Cardiac septum (tissue), 1 donor: ENCODE measurements around the gene FNDC3B. TPM values are rescaled to one million over a fixed set of nuclear protein-coding genes. Genes with fewer than 3 reads are reported as not detected.
"Not testable (repeated sequence)": the region's sequence is repeated elsewhere in the genome, so short reads cannot be mapped to it uniquely, and the experiment has no call there.

ENCODE experiments used
- DNase-seq: peaks from one replicate; pipeline ENCODE4 v3.0.0-alpha.2; 2020; ENCODE audit warnings: low spot score
- intact Hi-C: fragments of 100-400 bp; cut with DNase I; formaldehyde crosslinking; loops from one replicate; pipeline ENCODE4 v1.14.0; 2022
- total RNA-seq: library from RNA; stranded (reverse); fragmentation: NEBNext Ultra II Directional; extraction: Animal tissue kit (Norgen Biotek cat#: 25700); gene quantifications from one replicate; pipeline ENCODE4 v1.2.1, GENCODE V29; 2021
- donor health status: DM: no; HTN: no; CAD: no.

The FNDC3B gene
- total RNA-seq, 1 donor from 2014 or later, result 139 TPM

DNA sequence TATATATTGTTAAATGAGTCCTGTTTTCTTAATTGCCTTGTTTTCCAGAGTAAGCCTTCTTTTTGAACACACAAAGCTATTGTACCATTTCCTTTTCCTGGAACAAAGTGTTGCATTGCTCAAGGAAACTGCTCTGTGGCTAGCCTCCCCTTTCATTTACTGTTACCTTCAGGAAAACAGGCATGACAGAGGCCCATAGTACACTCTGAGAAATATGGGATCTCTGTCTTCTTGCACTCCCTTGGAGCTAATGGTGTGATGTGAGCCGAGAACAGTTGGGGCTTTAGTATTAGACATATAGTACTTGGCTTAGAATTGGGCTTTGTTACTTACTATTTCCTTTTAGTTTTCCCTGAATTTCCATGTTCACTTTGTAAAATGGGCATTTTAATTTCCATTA lies 215.2 kb downstream of the FNDC3B start:
- DNase-seq, result no peak
- intact Hi-C loops, result no loop called here

GRCh38 chr3:172255321-172255720 lies 215.9 kb downstream of the FNDC3B start:
- intact Hi-C loops, result loop anchor here (5.0 kb wide), 4 partner anchors 33 to 62 kb away; no protein-coding TSS in a partner anchor
- DNase-seq, result not testable (repeated sequence)

DNA sequence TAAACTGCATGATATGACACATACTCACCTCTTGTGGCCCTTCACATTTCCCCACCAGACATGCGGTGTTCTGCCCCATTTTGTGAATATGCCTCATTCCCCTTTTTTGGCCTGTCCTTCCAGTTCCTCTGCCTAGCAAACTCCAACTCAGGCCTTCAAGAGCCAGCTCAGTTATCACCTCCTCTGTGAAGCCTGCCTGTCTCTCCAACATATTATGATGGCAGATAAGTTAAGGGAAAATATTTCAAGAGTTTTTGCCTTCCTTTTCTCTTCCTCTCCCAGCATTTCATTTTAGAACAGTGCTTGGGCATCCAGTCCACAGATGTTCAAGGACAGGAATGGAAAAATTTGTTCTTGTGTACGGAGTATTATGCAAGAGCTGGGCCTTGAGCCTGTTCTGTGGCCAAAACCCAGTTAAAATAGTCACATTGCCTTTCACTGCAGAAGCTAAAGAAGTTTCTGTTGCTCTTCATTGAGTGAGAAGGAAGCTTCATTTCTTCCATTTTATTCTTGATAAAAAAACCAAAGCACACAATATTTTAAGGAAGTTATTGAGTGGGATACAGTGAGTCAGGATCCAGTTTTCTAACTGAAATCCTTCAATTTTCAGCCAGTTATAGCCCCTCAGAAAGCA lies 216.8 kb downstream of the FNDC3B start:
- intact Hi-C loops, result loop anchor here (5.0 kb wide), 4 partner anchors 34 to 61 kb away; no protein-coding TSS in a partner anchor

GRCh38 chr3:172257648-172258400 lies 218.4 kb downstream of the FNDC3B start:
- DNase-seq, result no peak
- intact Hi-C loops, result loop anchor here (5.0 kb wide), 4 partner anchors 36 to 59 kb away; no protein-coding TSS in a partner anchor

More for the DNA sequence above, 216.8 kb downstream of the FNDC3B start:
- DNase-seq, result no peak

DNA sequence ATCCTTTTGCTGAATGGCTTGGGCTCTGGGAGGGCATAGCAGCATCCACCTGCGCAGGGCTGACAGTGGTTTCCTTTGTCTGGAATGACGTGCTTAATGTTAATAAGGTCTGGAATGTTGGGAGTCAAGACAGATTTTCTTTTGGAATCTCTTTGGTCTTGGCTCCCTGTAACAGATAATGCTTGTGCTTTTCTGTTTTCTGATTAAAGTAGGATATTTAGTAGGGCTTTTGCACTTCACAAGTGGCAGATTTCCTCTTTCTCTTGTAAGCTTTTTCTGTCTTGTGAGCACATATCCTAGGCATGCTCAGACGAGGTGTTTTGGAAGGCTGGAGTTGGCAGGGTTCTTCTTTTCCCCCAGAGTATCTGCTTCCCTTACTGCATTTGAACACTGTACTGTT lies 219.2 kb downstream of the FNDC3B start:
- no peak for DNase-seq
- intact Hi-C loops, result loop anchor here (5.0 kb wide), 4 partner anchors 36 to 59 kb away; no protein-coding TSS in a partner anchor

DNA sequence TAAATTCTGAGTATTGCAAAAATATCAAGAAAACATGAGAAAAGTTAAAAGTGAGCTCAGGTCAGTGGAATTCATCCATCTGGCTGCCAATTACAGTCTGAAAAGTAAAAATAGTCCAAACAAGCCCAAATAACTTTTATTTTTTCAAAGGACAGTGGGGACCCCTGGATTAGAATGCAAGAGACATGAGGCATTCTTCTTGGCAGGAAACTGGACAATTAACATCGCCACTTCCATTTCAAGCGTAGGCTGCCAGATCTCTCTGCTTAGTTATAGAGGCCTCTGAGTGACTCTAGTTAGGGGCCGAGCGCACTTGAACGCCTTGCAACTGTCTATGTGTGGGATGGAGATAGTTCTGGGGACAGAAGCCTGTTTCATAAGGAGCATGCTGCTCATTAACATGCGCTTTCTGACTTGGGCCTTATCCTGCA lies 219.7 kb downstream of the FNDC3B start:
- no peak for DNase-seq
- intact Hi-C loops, result loop anchor here (5.0 kb wide), 4 partner anchors 37 to 58 kb away; no protein-coding TSS in a partner anchor

GRCh38 chr3:172259726-172260248 lies 220.4 kb downstream of the FNDC3B start:
- intact Hi-C loops, result loop anchor here (5.0 kb wide), 4 partner anchors 37 to 58 kb away; no protein-coding TSS in a partner anchor
- DNase-seq, result no peak

- intact Hi-C loops, result no loop called here
- no peak for DNase-seq
These were observed 221.0 kb downstream of the FNDC3B start for GRCh38 chr3:172260381-172260780.

DNA sequence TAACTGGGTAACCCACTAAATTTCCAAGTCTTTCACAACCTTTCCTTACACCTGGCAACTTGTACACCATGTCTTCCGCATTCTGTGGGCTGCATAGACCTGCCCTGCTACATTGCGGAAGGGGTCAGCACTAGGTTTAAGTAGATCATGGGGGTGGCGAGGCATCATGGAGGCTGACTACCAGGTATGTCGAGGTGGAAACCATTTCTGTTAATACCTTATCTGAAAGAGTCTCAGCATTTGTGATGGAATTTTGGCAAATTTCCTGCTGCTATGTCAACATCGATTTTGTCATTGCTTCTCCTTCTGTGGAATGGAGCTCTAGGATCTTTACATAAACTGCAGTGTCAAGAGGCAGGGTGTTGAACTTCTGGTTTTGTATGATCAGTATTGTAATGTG lies 221.7 kb downstream of the FNDC3B start:
- no peak for DNase-seq
- intact Hi-C loops, result no loop called here

- intact Hi-C loops, result no loop called here
- DNase-seq, result no peak
These were observed 223.7 kb downstream of the FNDC3B start for GRCh38 chr3:172262991-172263608.

DNA sequence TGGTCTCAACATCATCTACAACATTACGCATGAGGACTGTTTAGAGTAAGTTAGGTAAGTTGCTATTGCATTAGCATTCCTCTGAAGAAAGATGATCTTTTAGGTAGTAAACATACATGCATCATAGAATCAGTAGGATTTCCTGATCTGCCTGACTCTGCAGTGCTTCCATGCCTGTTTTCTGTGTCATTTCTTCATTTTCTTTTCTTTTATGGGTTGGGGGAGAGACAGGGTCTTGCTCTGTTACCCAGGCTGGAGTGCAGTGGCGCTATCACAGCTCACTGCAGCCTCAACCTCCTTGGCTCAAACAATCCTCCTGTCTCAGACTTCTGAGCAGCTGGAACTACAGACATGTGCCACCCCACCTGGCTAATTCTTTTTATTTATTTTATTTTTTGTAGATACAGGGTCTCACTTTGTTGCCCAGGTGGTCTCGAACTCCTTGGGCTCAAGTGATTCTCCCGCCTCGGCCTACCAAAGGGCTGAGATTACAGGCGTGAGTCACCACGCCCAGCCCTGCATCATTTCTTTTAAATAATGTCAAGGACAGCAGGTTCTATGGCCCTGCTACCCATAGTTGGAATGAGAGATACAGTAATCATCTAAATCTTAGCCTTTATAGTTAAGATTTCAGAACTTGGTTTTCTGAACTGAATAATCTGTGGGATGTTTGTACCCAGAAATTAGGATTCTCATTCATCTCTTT lies 224.6 kb downstream of the FNDC3B start:
- intact Hi-C loops, result no loop called here
- DNase-seq, result no peak

DNA sequence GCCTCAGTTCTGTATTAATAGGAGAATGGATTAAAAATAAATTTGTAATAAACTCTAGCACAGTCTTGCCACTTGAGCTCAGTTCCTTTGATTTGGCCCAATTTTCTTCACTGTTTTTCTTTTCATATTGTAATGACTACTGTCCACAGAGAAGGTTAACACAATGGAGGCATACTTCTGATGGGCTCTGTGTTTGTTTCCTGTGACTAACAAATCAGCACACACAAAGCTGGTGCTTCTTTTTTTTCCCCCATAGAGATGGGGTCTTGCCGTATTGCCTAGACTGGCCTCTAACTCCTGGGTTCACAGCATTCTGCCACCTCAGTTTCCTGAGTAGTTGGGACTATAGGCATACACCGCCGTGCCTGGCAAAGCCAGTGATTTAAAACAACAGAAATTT lies 226.7 kb downstream of the FNDC3B start:
- intact Hi-C loops, result no loop called here
- no peak for DNase-seq

- intact Hi-C loops, result no loop called here
These were observed 229.0 kb downstream of the FNDC3B start for GRCh38 chr3:172268425-172268824.

DNA sequence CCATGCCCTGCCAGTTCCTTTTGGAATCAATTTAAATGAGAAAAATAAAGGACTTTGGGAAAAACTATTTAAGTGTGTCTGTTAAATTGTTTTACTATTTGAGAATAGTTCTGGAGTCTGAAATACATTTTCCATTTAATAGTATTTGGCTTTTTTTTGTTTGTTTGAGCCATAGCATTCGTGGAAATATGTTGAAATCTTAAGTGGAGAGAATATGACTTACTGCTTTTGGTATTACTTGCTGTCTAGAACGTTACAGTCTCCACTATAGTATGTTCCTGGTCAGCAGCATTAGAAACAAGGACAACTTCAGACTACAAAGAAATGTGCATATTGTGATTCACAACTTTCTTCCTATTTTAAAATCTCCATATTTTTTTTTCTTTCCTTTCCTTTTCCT lies 229.5 kb downstream of the FNDC3B start:
- DNase-seq, result no peak
- intact Hi-C loops, result no loop called here

More at GRCh38 chr3:172268425-172268824, 229.0 kb downstream of the FNDC3B start:
- no peak for DNase-seq

- no peak for DNase-seq
- intact Hi-C loops, result no loop called here
These were observed 231.3 kb downstream of the FNDC3B start for GRCh38 chr3:172270557-172271166.

GRCh38 chr3:172271386-172271976 lies 232.1 kb downstream of the FNDC3B start:
- DNase-seq, result no peak
- intact Hi-C loops, result no loop called here

GRCh38 chr3:172272698-172273097 lies 233.3 kb downstream of the FNDC3B start:
- intact Hi-C loops, result no loop called here
- no peak for DNase-seq

DNA sequence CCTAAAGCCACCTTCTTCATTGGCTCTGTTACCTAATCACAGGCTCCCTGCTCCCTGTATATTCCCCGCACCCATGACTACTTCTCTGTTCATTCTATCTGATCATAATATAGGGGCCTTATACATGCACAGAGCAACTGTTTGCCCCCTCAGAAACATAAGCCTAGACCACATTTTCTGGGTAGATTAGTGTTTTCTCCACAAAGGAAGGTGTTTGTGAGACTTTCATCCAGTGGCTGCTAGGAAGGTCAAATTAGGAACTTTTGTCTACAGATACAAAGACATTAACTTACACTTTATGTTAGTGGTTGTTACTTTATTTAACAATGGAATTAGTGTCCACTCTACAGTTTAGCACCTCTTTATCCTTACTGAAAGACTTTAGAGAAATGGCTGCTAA lies 234.0 kb downstream of the FNDC3B start:
- intact Hi-C loops, result no loop called here
- DNase-seq, result no peak

- intact Hi-C loops, result no loop called here
- DNase-seq, result no peak
These were observed 235.5 kb downstream of the FNDC3B start for GRCh38 chr3:172274906-172275305.
